A549 (cell line): ENCODE data around the gene DNAJC22. TPM values are rescaled to one million over a fixed set of nuclear protein-coding genes. Genes with fewer than 3 reads are reported as not detected.

Experiments
- ATAC-seq, 2 experiments: fragments of 200-7000 bp in 1 of 2; fragments of >200 bp in 1 of 2; cut with Nextera tagmentation in 1 of 2; cut with Tn5 transposase in 1 of 2; 3 replicates each; pipeline versions ENCODE4 v1.8.0 to v1.9.1; 2018 to 2020; ENCODE audit warnings: mild to moderate bottlenecking in 1 of 2, moderate library complexity in 1 of 2
- CTCF ChIA-PET: fragments of 300-600 bp; sonication (Branson Sonifier 250); formaldehyde crosslinking; extraction: SDS; loops from one replicate; lab custom pipeline; 2021; ENCODE audit warnings: antibody characterized with exemption, inconsistent platforms; lab: Yijun Ruan, JAX
- POLR2A ChIA-PET: fragments of 350-600 bp; formaldehyde crosslinking; extraction: SDS; loops from one replicate; lab custom pipeline; 2021; ENCODE audit warnings: antibody characterized with exemption, inconsistent platforms; lab: Yijun Ruan, JAX
- DNase-seq, 2 experiments: peaks; one replicate each; pipeline versions ENCODE4 v3.0.0 to v3.0.0-alpha.2; 2011 to 2016; ENCODE audit warnings: low read depth in 1 of 2, low spot score in 1 of 2
- FAIRE-seq: peaks from 2 replicates; lab custom pipeline; 2011; peaks lifted over from hg19 to GRCh38; lab: Jason Lieb, UNC
- H3K27ac ChIP-seq, 2 experiments: fragments of >200 bp; sonication (Bioruptor Twin); formaldehyde crosslinking; 3 replicates each; pipeline ENCODE4 v1.5.1; 2016 to 2017
- H3K4me1 ChIP-seq: fragments of >200 bp; sonication (Bioruptor Twin); formaldehyde crosslinking; 3 replicates; pipeline ENCODE4 v1.6.1; 2016
- H3K4me2 ChIP-seq: fragments of >200 bp; sonication (Bioruptor Twin); formaldehyde crosslinking; 3 replicates; pipeline ENCODE4 v1.6.1; 2016
- H3K4me3 ChIP-seq: fragments of >200 bp; sonication (Bioruptor Twin); formaldehyde crosslinking; 3 replicates; pipeline ENCODE4 v1.5.1; 2016
- H3K9me3 ChIP-seq: fragments of >200 bp; sonication (Bioruptor Twin); formaldehyde crosslinking; 3 replicates; pipeline ENCODE4 v1.6.1; 2016
- CBX8 ChIP-seq: fragments of 200-600 bp; sonication (generic); IDR thresholded peaks from 2 replicates; pipeline ENCODE4 v1.6.1; 2016
- EHF ChIP-seq: fragments of 250-450 bp; sonication (Bioruptor Pico); IDR thresholded peaks from 2 replicates; pipeline ENCODE4 v1.5.0; 2020; ENCODE audit warnings: mild to moderate bottlenecking
- EHMT2 ChIP-seq: fragments of 200-600 bp; sonication (generic); IDR thresholded peaks from 2 replicates; pipeline ENCODE4 v1.6.1; 2016; ENCODE audit warnings: antibody characterized with exemption, low read depth, mild to moderate bottlenecking, moderate library complexity
- EP300 ChIP-seq, 2 experiments: fragments of >200 bp; sonication (Bioruptor Twin); formaldehyde crosslinking; IDR thresholded peaks; 2 replicates in 1 of 2; 3 replicates in 1 of 2; pipeline ENCODE4 v1.6.1; 2016 to 2017
- FOXS1 ChIP-seq: fragments of 250-450 bp; sonication (Bioruptor Pico); IDR thresholded peaks from 2 replicates; pipeline ENCODE4 v1.5.0; 2020; ENCODE audit warnings: mild to moderate bottlenecking, moderate library complexity
- HDAC2 ChIP-seq: fragments of 200-600 bp; sonication (generic); IDR thresholded peaks from 2 replicates; pipeline ENCODE4 v1.6.1; 2016
- HOXA7 ChIP-seq: fragments of 250-450 bp; sonication (Bioruptor Pico); IDR thresholded peaks from 2 replicates; pipeline ENCODE4 v1.5.0; 2020; ENCODE audit warnings: mild to moderate bottlenecking, moderate library complexity
- HOXB5 ChIP-seq: fragments of 250-450 bp; sonication (Bioruptor Pico); IDR thresholded peaks from 2 replicates; pipeline ENCODE4 v1.5.0; 2020; ENCODE audit warnings: mild to moderate bottlenecking, moderate library complexity
- JUN ChIP-seq, 2 experiments: fragments of >200 bp; sonication (Bioruptor Twin); formaldehyde crosslinking; IDR thresholded peaks; 2 replicates in 1 of 2; 3 replicates in 1 of 2; pipeline ENCODE4 v1.6.1; 2016 to 2017
- KDM1A ChIP-seq: fragments of 200-600 bp; sonication (generic); IDR thresholded peaks from 2 replicates; pipeline ENCODE4 v1.6.1; 2016; ENCODE audit warnings: low read depth, mild to moderate bottlenecking
- MYC ChIP-seq: IDR thresholded peaks from 2 replicates; pipeline ENCODE4 v1.6.1; 2012; ENCODE audit warnings: mild to moderate bottlenecking, inconsistent platforms, low read length, improper control_type of control experiment, borderline replicate concordance
- NFE2L2 ChIP-seq: fragments of 150-350 bp; conservative IDR thresholded peaks from 2 replicates; pipeline ENCODE4 v1.6.1; 2014; ENCODE audit warnings: low read length
- RCOR1 ChIP-seq: fragments of 150-350 bp; IDR thresholded peaks from 2 replicates; pipeline ENCODE4 v1.6.1; 2014; ENCODE audit warnings: antibody characterized with exemption, low read length, low read depth
- RNF2 ChIP-seq: fragments of 200-600 bp; sonication (generic); IDR thresholded peaks from 2 replicates; pipeline ENCODE4 v1.6.1; 2016; ENCODE audit warnings: low read depth, mild to moderate bottlenecking, antibody characterized with exemption, moderate library complexity, borderline replicate concordance
- SMC3 ChIP-seq: fragments of >200 bp; sonication (Bioruptor Twin); formaldehyde crosslinking; IDR thresholded peaks from 3 replicates; pipeline ENCODE4 v1.6.1; 2018; ENCODE audit warnings: inconsistent platforms
- TFCP2L1 ChIP-seq: fragments of 250-450 bp; sonication (Bioruptor Pico); IDR thresholded peaks from 2 replicates; pipeline ENCODE4 v1.5.0; 2021; ENCODE audit warnings: mild to moderate bottlenecking
- TP53 ChIP-seq: fragments of 250-450 bp; sonication (Bioruptor Pico); IDR thresholded peaks from 2 replicates; pipeline ENCODE4 v1.5.0; 2021; ENCODE audit warnings: mild to moderate bottlenecking, moderate library complexity
- ZNF302 ChIP-seq: fragments of 250-450 bp; sonication (Bioruptor Pico); IDR thresholded peaks from 2 replicates; pipeline ENCODE4 v1.9.0; 2021; ENCODE audit warnings: inconsistent platforms, mild to moderate bottlenecking, moderate library complexity
- WGBS: methylation state at CpG from one replicate; pipeline ENCODE4 v1.1.6; 2017; ENCODE audit errors: missing lambda C conversion rate; 5-methylcytosine and 5-hydroxymethylcytosine counted together
- polyA plus RNA-seq, 4 experiments: library from polyadenylated mRNA; depleted of rRNA in 3 of 4; stranded (reverse); fragments of >200 nt; fragmentation: RNase III in 1 of 4; extraction: RNeasy Plus Mini Kit Qiagen cat#74134 plus additional on column Dnase treatment in 1 of 4; gene quantifications; 2 replicates in 3 of 4; 3 replicates in 1 of 4; pipeline ENCODE4 v1.2.3, GENCODE V29; 2011 to 2017
- TF ChIP-seq, protein P1 (sequence below): fragments of 250-450 bp; sonication (Bioruptor Pico); IDR thresholded peaks from 2 replicates; pipeline ENCODE4 v1.5.0; 2020; ENCODE audit warnings: low read depth, mild to moderate bottlenecking, moderate library complexity
- TF ChIP-seq, protein P2 (sequence below): fragments of 150-350 bp; IDR thresholded peaks from 2 replicates; pipeline ENCODE4 v1.6.1; 2014; ENCODE audit warnings: low read depth, mild to moderate bottlenecking, low read length
- TF ChIP-seq, protein P3 (sequence below): fragments of 200-600 bp; sonication (generic); IDR thresholded peaks from 2 replicates; pipeline ENCODE4 v1.6.1; 2016; ENCODE audit warnings: antibody characterized with exemption, mild to moderate bottlenecking, moderate library complexity
- TF ChIP-seq, protein P4 (sequence below): fragments of >200 bp; sonication (Bioruptor Twin); formaldehyde crosslinking; IDR thresholded peaks from 2 replicates; pipeline ENCODE4 v1.6.1; 2016
- TF ChIP-seq, protein P5 (sequence below): fragments of >200 bp; sonication (Bioruptor Twin); formaldehyde crosslinking; IDR thresholded peaks from 3 replicates; pipeline ENCODE4 v1.6.1; 2016

Gene DNAJC22
- polyA plus RNA-seq, 2 of the 4 experiments (the other 2 are of a cell fraction): 22.6 to 35.5 TPM

DNA sequence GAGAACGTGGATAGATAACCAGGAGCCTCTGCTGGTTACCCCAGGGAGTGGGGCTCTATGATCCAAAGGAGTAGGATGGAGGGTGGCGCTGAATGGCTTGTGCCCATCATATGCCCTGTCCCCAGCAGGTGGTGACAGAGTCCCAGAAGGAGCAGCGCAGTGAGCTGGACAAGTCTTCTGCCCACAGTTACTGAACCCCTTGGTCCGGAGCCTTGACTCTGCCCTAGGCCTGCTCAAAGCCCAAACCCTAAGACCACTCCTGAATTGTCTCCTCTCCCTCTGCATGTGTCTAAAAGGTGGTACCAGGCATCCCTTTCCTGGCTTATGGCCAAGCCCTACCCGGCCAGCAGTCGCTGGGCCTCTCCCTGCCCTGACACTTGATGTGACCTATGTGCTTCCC, 48.5 kb upstream of the DNAJC22 start (continued):
- peak; percentile 8; the same call in 1 of the 3 replicates for TF ChIP-seq SMC3

DNA sequence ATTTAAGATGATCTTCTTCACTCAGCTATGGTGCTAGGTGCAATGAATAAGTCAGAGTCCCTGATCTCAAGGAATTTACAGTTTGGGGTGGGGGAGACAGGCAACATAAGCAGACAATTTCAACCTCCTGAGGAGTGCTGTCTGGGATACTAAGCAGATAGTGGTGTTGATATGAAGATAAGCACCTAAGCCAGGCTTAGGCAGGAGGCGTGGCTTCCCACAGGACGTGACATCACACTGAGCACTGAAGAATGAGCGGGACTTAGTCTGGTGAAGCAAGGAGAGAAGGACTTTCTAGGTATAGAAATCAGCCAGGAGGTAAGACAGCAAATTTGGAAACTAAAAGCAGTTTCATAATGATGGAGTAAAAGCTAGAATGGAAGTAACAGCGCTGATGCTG, 44.9 kb upstream of the DNAJC22 start:
- H3K9me3 ChIP-seq: no peaks in the 10 kb centered on the region
- no peak for FAIRE-seq
- H3K4me2 ChIP-seq: no peak overlapping the region
- no peak for TF ChIP-seq KDM1A
- TF ChIP-seq FOXS1 (CRISPR knock-in tag): no peak
- no peak for TF ChIP-seq HOXB5 (CRISPR knock-in tag)
- TF ChIP-seq EP300 (IDR thresholded peaks at IDR 0.05): no peak
- TF ChIP-seq HDAC2: no peak
- no peak for TF ChIP-seq TP53 (CRISPR knock-in tag)
- TF ChIP-seq, protein P1, sequence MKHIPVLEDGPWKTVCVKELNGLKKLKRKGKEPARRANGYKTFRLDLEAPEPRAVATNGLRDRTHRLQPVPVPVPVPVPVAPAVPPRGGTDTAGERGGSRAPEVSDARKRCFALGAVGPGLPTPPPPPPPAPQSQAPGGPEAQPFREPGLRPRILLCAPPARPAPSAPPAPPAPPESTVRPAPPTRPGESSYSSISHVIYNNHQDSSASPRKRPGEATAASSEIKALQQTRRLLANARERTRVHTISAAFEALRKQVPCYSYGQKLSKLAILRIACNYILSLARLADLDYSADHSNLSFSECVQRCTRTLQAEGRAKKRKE: no peak
- TF ChIP-seq, protein P2, sequence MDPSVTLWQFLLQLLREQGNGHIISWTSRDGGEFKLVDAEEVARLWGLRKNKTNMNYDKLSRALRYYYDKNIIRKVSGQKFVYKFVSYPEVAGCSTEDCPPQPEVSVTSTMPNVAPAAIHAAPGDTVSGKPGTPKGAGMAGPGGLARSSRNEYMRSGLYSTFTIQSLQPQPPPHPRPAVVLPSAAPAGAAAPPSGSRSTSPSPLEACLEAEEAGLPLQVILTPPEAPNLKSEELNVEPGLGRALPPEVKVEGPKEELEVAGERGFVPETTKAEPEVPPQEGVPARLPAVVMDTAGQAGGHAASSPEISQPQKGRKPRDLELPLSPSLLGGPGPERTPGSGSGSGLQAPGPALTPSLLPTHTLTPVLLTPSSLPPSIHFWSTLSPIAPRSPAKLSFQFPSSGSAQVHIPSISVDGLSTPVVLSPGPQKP: no peak
- TF ChIP-seq JUN (IDR thresholded peaks at IDR 0.05): no peak
- TF ChIP-seq TFCP2L1 (CRISPR knock-in tag): no peak
- no peak for TF ChIP-seq RNF2
- TF ChIP-seq RCOR1: no peak
- TF ChIP-seq HOXA7: no peak
- TF ChIP-seq, protein P3, sequence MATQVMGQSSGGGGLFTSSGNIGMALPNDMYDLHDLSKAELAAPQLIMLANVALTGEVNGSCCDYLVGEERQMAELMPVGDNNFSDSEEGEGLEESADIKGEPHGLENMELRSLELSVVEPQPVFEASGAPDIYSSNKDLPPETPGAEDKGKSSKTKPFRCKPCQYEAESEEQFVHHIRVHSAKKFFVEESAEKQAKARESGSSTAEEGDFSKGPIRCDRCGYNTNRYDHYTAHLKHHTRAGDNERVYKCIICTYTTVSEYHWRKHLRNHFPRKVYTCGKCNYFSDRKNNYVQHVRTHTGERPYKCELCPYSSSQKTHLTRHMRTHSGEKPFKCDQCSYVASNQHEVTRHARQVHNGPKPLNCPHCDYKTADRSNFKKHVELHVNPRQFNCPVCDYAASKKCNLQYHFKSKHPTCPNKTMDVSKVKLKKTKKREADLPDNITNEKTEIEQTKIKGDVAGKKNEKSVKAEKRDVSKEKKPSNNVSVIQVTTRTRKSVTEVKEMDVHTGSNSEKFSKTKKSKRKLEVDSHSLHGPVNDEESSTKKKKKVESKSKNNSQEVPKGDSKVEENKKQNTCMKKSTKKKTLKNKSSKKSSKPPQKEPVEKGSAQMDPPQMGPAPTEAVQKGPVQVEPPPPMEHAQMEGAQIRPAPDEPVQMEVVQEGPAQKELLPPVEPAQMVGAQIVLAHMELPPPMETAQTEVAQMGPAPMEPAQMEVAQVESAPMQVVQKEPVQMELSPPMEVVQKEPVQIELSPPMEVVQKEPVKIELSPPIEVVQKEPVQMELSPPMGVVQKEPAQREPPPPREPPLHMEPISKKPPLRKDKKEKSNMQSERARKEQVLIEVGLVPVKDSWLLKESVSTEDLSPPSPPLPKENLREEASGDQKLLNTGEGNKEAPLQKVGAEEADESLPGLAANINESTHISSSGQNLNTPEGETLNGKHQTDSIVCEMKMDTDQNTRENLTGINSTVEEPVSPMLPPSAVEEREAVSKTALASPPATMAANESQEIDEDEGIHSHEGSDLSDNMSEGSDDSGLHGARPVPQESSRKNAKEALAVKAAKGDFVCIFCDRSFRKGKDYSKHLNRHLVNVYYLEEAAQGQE: no peak
- TF ChIP-seq EHF (CRISPR knock-in tag): no peak
- TF ChIP-seq EHMT2: no peak
- TF ChIP-seq, protein P4, sequence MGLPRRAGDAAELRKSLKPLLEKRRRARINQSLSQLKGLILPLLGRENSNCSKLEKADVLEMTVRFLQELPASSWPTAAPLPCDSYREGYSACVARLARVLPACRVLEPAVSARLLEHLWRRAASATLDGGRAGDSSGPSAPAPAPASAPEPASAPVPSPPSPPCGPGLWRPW: no peak
- no peak for ATAC-seq
- 75% methylated on average over 4 of the region's 4 CpGs for WGBS
- no peak for DNase-seq
- no peak overlapping the region for H3K4me3 ChIP-seq
- CTCF ChIA-PET: interaction anchor here (0.6 to 6.3 kb wide), 6 partner anchors 10 to 253 kb away, joined by 3 to 35 read pairs (median 4); no protein-coding TSS in a partner anchor
- no peak overlapping the region for H3K27ac ChIP-seq
- peaks cover 10% of the 10 kb centered on the region; the same call in 2 of the 3 replicates for H3K4me1 ChIP-seq
- POLR2A ChIA-PET: no interaction called here

DNA sequence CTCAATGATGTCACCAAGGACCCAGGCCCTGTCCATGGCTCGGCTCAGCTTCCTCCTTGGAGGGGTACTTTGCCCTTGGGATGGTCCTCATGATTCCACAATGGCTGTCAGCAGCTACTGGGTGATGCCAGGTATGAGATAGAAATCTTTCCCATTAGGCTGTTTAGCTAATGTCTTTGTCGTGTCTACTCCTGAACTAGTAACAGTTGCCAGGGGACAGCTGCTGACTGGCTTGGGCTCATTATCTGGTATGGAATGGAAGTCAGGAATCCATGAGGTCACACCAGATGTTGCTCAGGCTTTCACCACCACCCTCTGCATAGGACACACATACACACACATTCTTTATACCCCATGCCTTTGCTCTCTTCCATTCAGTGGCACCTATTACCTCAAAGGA, 42.5 kb upstream of the DNAJC22 start:
- ChIA-PET CTCF (interaction anchor here (0.8 to 6.3 kb wide), 11 partner anchors 8 to 276 kb away, joined by 3 to 35 read pairs (median 3); no protein-coding TSS in a partner anchor), POLR2A (no interaction called here)
- DNase-seq (no peak), FAIRE-seq (no peak), ATAC-seq (peak in 1 of 2 experiments; percentile 37; a peak in 2 of 6 replicates)
- 75% methylated on average over 2 of the region's 2 CpGs for WGBS
- H3K4me3 ChIP-seq: no peak overlapping the region
- H3K4me2 ChIP-seq: no peak overlapping the region
- no peaks in the 10 kb centered on the region for H3K9me3 ChIP-seq
- H3K4me1 ChIP-seq: no peaks in the 10 kb centered on the region
- TF ChIP-seq TFCP2L1 (CRISPR knock-in tag) (no peak), NFE2L2 (no peak), CBX8 (no peak), ZNF302 (CRISPR knock-in tag) (no peak), MYC (no peak)
- TF ChIP-seq, protein P5, sequence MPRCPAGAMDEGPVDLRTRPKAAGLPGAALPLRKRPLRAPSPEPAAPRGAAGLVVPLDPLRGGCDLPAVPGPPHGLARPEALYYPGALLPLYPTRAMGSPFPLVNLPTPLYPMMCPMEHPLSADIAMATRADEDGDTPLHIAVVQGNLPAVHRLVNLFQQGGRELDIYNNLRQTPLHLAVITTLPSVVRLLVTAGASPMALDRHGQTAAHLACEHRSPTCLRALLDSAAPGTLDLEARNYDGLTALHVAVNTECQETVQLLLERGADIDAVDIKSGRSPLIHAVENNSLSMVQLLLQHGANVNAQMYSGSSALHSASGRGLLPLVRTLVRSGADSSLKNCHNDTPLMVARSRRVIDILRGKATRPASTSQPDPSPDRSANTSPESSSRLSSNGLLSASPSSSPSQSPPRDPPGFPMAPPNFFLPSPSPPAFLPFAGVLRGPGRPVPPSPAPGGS: no peak
- TF ChIP-seq, protein P1: no peak
- no peak overlapping the region for H3K27ac ChIP-seq
